ENCODE data around the gene ZNF749. TPM values are rescaled to one million over a fixed set of nuclear protein-coding genes. Genes with fewer than 3 reads are reported as not detected.

Gene ZNF749
- total and polyA plus RNA-seq, 2 of the 4 experiments (the other 2 are of a cell fraction) = 7.9 to 9.9 TPM

- intact Hi-C loops (cut with micrococcal nuclease) = no loop called here
- H3K4me1 ChIP-seq (ENCODE audit: control insufficient read depth, insufficient read depth, low read length) = peaks cover 4% of the 10 kb centered on the region; the same call in 1 of the 2 replicates
Observed at GRCh38 chr19:57477191-57478008, 42.3 kb downstream of the ZNF749 start, which contains the start of gene ZNF772. Gene ZNF772 (minus strand): TSS chr19:57477566. CDS start chr19:57477309, 257 bp downstream.

More at GRCh38 chr19:57477191-57478008, 42.3 kb downstream of the ZNF749 start, which contains the start of gene ZNF772:
- peak within 1 kb of the TSS; percentile 46; the same call in 1 of the 2 replicates for H3K23ac ChIP-seq (ENCODE audit: low read depth, low read length)
- DNase-seq (peak; percentile 96), ATAC-seq (ENCODE audit: low read depth) (peak; percentile 100)
- peak within 1 kb of the TSS; percentile 96 for H4K5ac ChIP-seq (ENCODE audit: low read depth, low read length)
- H3K36me3 ChIP-seq (ENCODE audit: control insufficient read depth, insufficient read depth, low read length) = peaks cover 35% of the 10 kb centered on the region
- no peaks in the 10 kb centered on the region for H4K20me1 ChIP-seq (ENCODE audit: insufficient read depth, low read length)
- in situ Hi-C loops (cut with MboI; ENCODE audit: low sequenced_read_pairs) (no loop called here), dilution Hi-C loops (cut with HindIII; ENCODE audit: low sequenced_read_pairs, unreplicated experiment) (no loop called here)
- ChIA-PET POLR2A (ENCODE audit: unreplicated experiment) (no interaction called here), CTCF (interaction anchor here (0.5 to 1.6 kb wide), 4 partner anchors 9 to 26 kb away, joined by 3 to 6 read pairs (median 4); no protein-coding TSS in a partner anchor)
- peak within 1 kb of the TSS; percentile 82 for H3K14ac ChIP-seq (replicated peaks; ENCODE audit: low read depth, low read length)
- peak within 1 kb of the TSS; percentile 81 for H3K4me3 ChIP-seq (ENCODE audit: insufficient read depth, low read depth, low read length)
- no peak within 1 kb of the TSS for H2BK15ac ChIP-seq (ENCODE audit: low read depth, low read length)
- H2BK5ac ChIP-seq (ENCODE audit: low read depth, low read length, poor library complexity, severe bottlenecking) = peak within 1 kb of the TSS; percentile 85
- H3K79me1 ChIP-seq (ENCODE audit: low read depth in 1 of 2, low read length in 2 of 2) = peaks cover 33 to 34% of the 10 kb centered on the region in 2 experiments
- WGBS, 2 experiments (ENCODE audit: extremely low coverage in 2 of 2, insufficient read length in 1 of 2) = 7% methylated on average over 5 of the region's 38 CpGs; no CpG with 5 or more reads in 1 of the 2 experiments
- peak within 1 kb of the TSS; percentile 71 for H3K4ac ChIP-seq (ENCODE audit: low read depth, low read length)
- no peak within 1 kb of the TSS for H3K56ac ChIP-seq (ENCODE audit: extremely low read depth, insufficient read depth, low read length)
- no peak within 1 kb of the TSS for H2BK120ac ChIP-seq (ENCODE audit: low read depth, low read length)
- peak within 1 kb of the TSS; percentile 96 for H2AFZ ChIP-seq (replicated peaks; ENCODE audit: low read length, poor library complexity)
- H3K9me1 ChIP-seq (ENCODE audit: insufficient read depth, low read length) = no peaks in the 10 kb centered on the region
- peak within 1 kb of the TSS; percentile 37 for H2AK5ac ChIP-seq (ENCODE audit: low read depth, low read length)
- TF ChIP-seq POLR2A (IDR thresholded peaks at IDR 0.05; ENCODE audit: low read depth, low read length) = no peak
- peak; percentile 78 for TF ChIP-seq CTCF (conservative IDR thresholded peaks at IDR 0.05; ENCODE audit: low read depth, low read length)
- TF ChIP-seq MAZ (IDR thresholded peaks at IDR 0.05; ENCODE audit: borderline replicate concordance, low read depth, low read length) = peak; percentile 29; the same call in 1 of the 2 replicates
- peak; percentile 18; the same call in 1 of the 2 replicates for TF ChIP-seq SMC3 (IDR thresholded peaks at IDR 0.05; ENCODE audit: low read depth, low read length)
- TF ChIP-seq RAD21 (IDR thresholded peaks at IDR 0.05; ENCODE audit: low read length) = peak; percentile 46
- TF ChIP-seq BHLHE40 (IDR thresholded peaks at IDR 0.05; ENCODE audit: low read depth, low read length) = no peak
- H3K27ac ChIP-seq (ENCODE audit: insufficient read depth, low read length) = peak within 1 kb of the TSS; percentile 71
- H3K9ac ChIP-seq (ENCODE audit: low read depth, low read length) = peak within 1 kb of the TSS; percentile 87
- H3K18ac ChIP-seq (ENCODE audit: low read depth, low read length) = peak within 1 kb of the TSS; percentile 67; the same call in 1 of the 2 replicates
- H3K27me3 ChIP-seq (ENCODE audit: control insufficient read depth, insufficient read depth, low read length) = no peaks in the 10 kb centered on the region
- H2AK9ac ChIP-seq (replicated peaks; ENCODE audit: low read depth, low read length, poor library complexity) = peak within 1 kb of the TSS; percentile 79
- peak within 1 kb of the TSS; percentile 82 for H4K91ac ChIP-seq (ENCODE audit: insufficient read depth, low read depth, low read length)
- H4K8ac ChIP-seq (ENCODE audit: low read depth in 2 of 2, low read length in 2 of 2) = peak within 1 kb of the TSS; percentile 80 to 98
- peaks cover 45% of the 10 kb centered on the region for H3K9me3 ChIP-seq (ENCODE audit: control insufficient read depth, insufficient read depth, low read length)
- no TSS peak for BruUV-seq (replicated peaks)
- peak within 1 kb of the TSS; percentile 73 for H3K4me2 ChIP-seq (ENCODE audit: low read depth, low read length)
- H2BK20ac ChIP-seq (ENCODE audit: low read depth, low read length) = no peak within 1 kb of the TSS

Measured in IMR-90 (cell line).